Esophagus muscularis mucosa (tissue), 4 donors: Measurements from ENCODE around the gene KCND3. TPM values are rescaled to one million over a fixed set of nuclear protein-coding genes. Genes with fewer than 3 reads are reported as not detected.

Experiments
- DNase-seq: peaks from one replicate; pipeline ENCODE4 v3.0.0-alpha.2; 2017; ENCODE audit errors: extremely low spot score
- H3K27ac ChIP-seq, 4 donors: fragments of 200-600 bp; sonication (generic); replicated peaks in 1 of 4; 1 replicate in 3 of 4; 2 replicates in 1 of 4; pipeline ENCODE4 v1.5.1; 2016 to 2019; ENCODE audit warnings: mild to moderate bottlenecking in 1 of 4
- H3K27me3 ChIP-seq, 4 donors: fragments of 200-600 bp; sonication (generic); one replicate each; pipeline versions ENCODE4 v1.5.1 to v1.6.0; 2016 to 2019
- H3K36me3 ChIP-seq, 4 donors: fragments of 200-600 bp; sonication (generic); one replicate each; pipeline ENCODE4 v1.5.1; 2016 to 2019
- H3K4me1 ChIP-seq, 4 donors: fragments of 200-600 bp; sonication (generic); one replicate each; pipeline ENCODE4 v1.5.1; 2016 to 2019
- H3K4me3 ChIP-seq, 4 donors: fragments of 200-600 bp; sonication (generic); 1 replicate in 2 of 4; 2 replicates in 2 of 4; pipeline ENCODE4 v1.5.1; 2016 to 2019; ENCODE audit warnings: mild to moderate bottlenecking in 4 of 4, moderate library complexity in 1 of 4
- H3K9me3 ChIP-seq, 4 donors: fragments of 200-600 bp; sonication (generic); 1 replicate in 3 of 4; 2 replicates in 1 of 4; pipeline ENCODE4 v1.5.1; 2016 to 2019
- CTCF ChIP-seq, 3 experiments: fragments of 200-600 bp in 2 of 3; fragments of 450-650 bp in 1 of 3; sonication (generic) in 2 of 3; IDR thresholded peaks; one replicate each; pipeline ENCODE4 v1.5.1; 2017 to 2019; ENCODE audit warnings: antibody characterized with exemption in 3 of 3, mild to moderate bottlenecking in 2 of 3, moderate library complexity in 1 of 3
- EP300 ChIP-seq: sonication (generic); formaldehyde crosslinking; IDR thresholded peaks from one replicate; pipeline ENCODE4 v1.6.1; 2017; ENCODE audit warnings: antibody characterized with exemption
- POLR2A ChIP-seq: fragments of 450-650 bp; IDR thresholded peaks from one replicate; pipeline ENCODE4 v1.6.1; 2017; ENCODE audit warnings: antibody characterized with exemption, moderate library complexity, mild to moderate bottlenecking, low read depth
- POLR2AphosphoS5 ChIP-seq, 2 donors: sonication (generic); formaldehyde crosslinking; IDR thresholded peaks; one replicate each; pipeline ENCODE4 v1.6.1; 2017; ENCODE audit warnings: antibody characterized with exemption in 2 of 2
- WGBS: methylation state at CpG from one replicate; pipeline ENCODE4 v1.1.5; 2018; 5-methylcytosine and 5-hydroxymethylcytosine counted together
- intact Hi-C: fragments of 100-400 bp; cut with DNase I; formaldehyde crosslinking; loops from one replicate; pipeline ENCODE4 v1.15.1; 2023
- total RNA-seq, 4 donors: library from RNA; depleted of rRNA; stranded (reverse); fragments of >200 nt; gene quantifications; one replicate each; pipeline versions ENCODE4 v1.1.0 to v1.2.1, GENCODE V29; 2016

The KCND3 gene
- total RNA-seq, 4 donors from 2014 or later = 25.7 to 57.6 (median 47.5) TPM

GRCh38 chr1:111805251-111805650 lies 184.2 kb downstream of the KCND3 start:
- WGBS = 82% methylated on average over 2 of the region's 2 CpGs
- intact Hi-C loops = no loop called here
- H3K9me3 ChIP-seq = no peaks in the 10 kb centered on the region
- no peak overlapping the region for H3K4me3 ChIP-seq
- no peak for DNase-seq
- TF ChIP-seq CTCF (IDR thresholded peaks at IDR 0.05) = no peak
- TF ChIP-seq EP300 = no peak
- no peak for TF ChIP-seq POLR2A
- H3K27ac ChIP-seq = no peak overlapping the region
- peaks cover 0 to 7% (median 0%) of the 10 kb centered on the region in 4 donors for H3K4me1 ChIP-seq
- no peaks in the 10 kb centered on the region for H3K36me3 ChIP-seq
- H3K27me3 ChIP-seq = no peaks in the 10 kb centered on the region

- TF ChIP-seq EP300 (no peak), POLR2A (no peak), CTCF (IDR thresholded peaks at IDR 0.05) (no peak), POLR2AphosphoS5 (IDR thresholded peaks at IDR 0.05) (no peak)
- 91% methylated on average over 11 of the region's 11 CpGs for WGBS
Measured at GRCh38 chr1:111804776-111805175, 184.7 kb downstream of the KCND3 start.

GRCh38 chr1:111803951-111804350 lies 185.5 kb downstream of the KCND3 start:
- H3K4me1 ChIP-seq = peaks cover 0 to 7% (median 0%) of the 10 kb centered on the region in 4 donors
- H3K36me3 ChIP-seq = no peaks in the 10 kb centered on the region
- no peaks in the 10 kb centered on the region for H3K27me3 ChIP-seq
- no peak overlapping the region for H3K27ac ChIP-seq
- intact Hi-C loops = no loop called here
- TF ChIP-seq CTCF (IDR thresholded peaks at IDR 0.05) = no peak
- TF ChIP-seq EP300 = no peak
- TF ChIP-seq POLR2A = no peak
- TF ChIP-seq POLR2AphosphoS5 (IDR thresholded peaks at IDR 0.05) = no peak
- H3K4me3 ChIP-seq = no peak overlapping the region
- no peaks in the 10 kb centered on the region for H3K9me3 ChIP-seq
- 86% methylated on average over 5 of the region's 5 CpGs for WGBS
- DNase-seq = no peak

More at GRCh38 chr1:111804776-111805175, 184.7 kb downstream of the KCND3 start:
- intact Hi-C loops = no loop called here
- no peaks in the 10 kb centered on the region for H3K27me3 ChIP-seq
- no peak for DNase-seq
- H3K9me3 ChIP-seq = no peaks in the 10 kb centered on the region
- no peak overlapping the region for H3K4me3 ChIP-seq
- H3K36me3 ChIP-seq = no peaks in the 10 kb centered on the region
- peaks cover 0 to 7% (median 0%) of the 10 kb centered on the region in 4 donors for H3K4me1 ChIP-seq
- no peak overlapping the region for H3K27ac ChIP-seq

- H3K4me1 ChIP-seq = peaks cover 0 to 7% (median 0%) of the 10 kb centered on the region in 4 donors
- intact Hi-C loops = no loop called here
- no peak overlapping the region for H3K4me3 ChIP-seq
- H3K27me3 ChIP-seq = no peaks in the 10 kb centered on the region
- no peaks in the 10 kb centered on the region for H3K36me3 ChIP-seq
- H3K9me3 ChIP-seq = no peaks in the 10 kb centered on the region
- no peak overlapping the region for H3K27ac ChIP-seq
- TF ChIP-seq POLR2AphosphoS5 (IDR thresholded peaks at IDR 0.05) (no peak), POLR2A (no peak), EP300 (no peak), CTCF (IDR thresholded peaks at IDR 0.05) (no peak)
- DNase-seq = no peak
- WGBS = 100% methylated on average over 5 of the region's 5 CpGs
Measured at GRCh38 chr1:111802984-111803383, 186.5 kb downstream of the KCND3 start.

- Histone ChIP-seq H3K9me3 (no peaks in the 10 kb centered on the region), H3K4me3 (no peak overlapping the region), H3K27ac (no peak overlapping the region), H3K27me3 (no peaks in the 10 kb centered on the region), H3K4me1 (peaks cover 0 to 7% (median 0%) of the 10 kb centered on the region in 4 donors), H3K36me3 (no peaks in the 10 kb centered on the region)
- intact Hi-C loops = no loop called here
- TF ChIP-seq CTCF (IDR thresholded peaks at IDR 0.05) (no peak), EP300 (no peak), POLR2A (no peak), POLR2AphosphoS5 (IDR thresholded peaks at IDR 0.05) (no peak)
- DNase-seq = no peak
- 82% methylated on average over 5 of the region's 6 CpGs for WGBS
Measured at GRCh38 chr1:111802110-111802509, 187.4 kb downstream of the KCND3 start.
